DND-41 (cell line): ENCODE data around the gene PTPN1.

ENCODE experiments used
- EZH2 ChIP-seq: IDR thresholded peaks from 3 replicates; pipeline ENCODE4 v1.6.1; 2012; ENCODE audit warnings: borderline replicate concordance, low read depth, mild to moderate bottlenecking, moderate library complexity, low read length, inconsistent platforms; ENCODE audit not compliant: severe bottlenecking
- TF ChIP-seq, protein P1 (sequence below): IDR thresholded peaks from 2 replicates; pipeline ENCODE4 v1.5.1; 2012; ENCODE audit warnings: borderline replicate concordance, low read length, moderate library complexity, mild to moderate bottlenecking; ENCODE audit not compliant: poor library complexity, severe bottlenecking; ENCODE audit errors: extremely low read depth

DNA sequence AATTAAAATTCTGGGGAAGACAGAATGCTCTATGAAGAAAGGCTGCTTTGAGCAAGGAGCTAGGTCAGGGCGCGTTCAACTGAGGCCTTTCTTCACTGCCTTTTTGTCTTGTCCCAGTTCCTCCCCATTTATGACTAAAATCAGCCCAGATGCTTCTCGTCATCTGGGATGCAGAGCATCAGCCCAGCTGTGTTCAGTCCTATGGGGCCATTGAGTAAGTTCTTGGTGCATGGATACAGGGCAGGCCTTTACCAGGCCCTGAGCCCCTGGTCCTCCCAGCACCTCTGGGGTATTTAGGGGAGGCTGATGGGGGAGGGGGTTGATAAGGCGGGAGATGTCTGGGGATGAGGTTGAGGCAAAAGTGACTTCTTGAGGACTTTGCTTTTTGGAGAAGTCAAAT, 55.7 kb downstream of the PTPN1 start:
- TF ChIP-seq, protein P1, sequence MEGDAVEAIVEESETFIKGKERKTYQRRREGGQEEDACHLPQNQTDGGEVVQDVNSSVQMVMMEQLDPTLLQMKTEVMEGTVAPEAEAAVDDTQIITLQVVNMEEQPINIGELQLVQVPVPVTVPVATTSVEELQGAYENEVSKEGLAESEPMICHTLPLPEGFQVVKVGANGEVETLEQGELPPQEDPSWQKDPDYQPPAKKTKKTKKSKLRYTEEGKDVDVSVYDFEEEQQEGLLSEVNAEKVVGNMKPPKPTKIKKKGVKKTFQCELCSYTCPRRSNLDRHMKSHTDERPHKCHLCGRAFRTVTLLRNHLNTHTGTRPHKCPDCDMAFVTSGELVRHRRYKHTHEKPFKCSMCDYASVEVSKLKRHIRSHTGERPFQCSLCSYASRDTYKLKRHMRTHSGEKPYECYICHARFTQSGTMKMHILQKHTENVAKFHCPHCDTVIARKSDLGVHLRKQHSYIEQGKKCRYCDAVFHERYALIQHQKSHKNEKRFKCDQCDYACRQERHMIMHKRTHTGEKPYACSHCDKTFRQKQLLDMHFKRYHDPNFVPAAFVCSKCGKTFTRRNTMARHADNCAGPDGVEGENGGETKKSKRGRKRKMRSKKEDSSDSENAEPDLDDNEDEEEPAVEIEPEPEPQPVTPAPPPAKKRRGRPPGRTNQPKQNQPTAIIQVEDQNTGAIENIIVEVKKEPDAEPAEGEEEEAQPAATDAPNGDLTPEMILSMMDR: no peak
- TF ChIP-seq EZH2: no peak
